ENCODE data around the gene SLC25A47. TPM values are rescaled to one million over a fixed set of nuclear protein-coding genes. Genes with fewer than 3 reads are reported as not detected.

SLC25A47 gene
- polyA plus RNA-seq, 1 experiment: not detected

DNA sequence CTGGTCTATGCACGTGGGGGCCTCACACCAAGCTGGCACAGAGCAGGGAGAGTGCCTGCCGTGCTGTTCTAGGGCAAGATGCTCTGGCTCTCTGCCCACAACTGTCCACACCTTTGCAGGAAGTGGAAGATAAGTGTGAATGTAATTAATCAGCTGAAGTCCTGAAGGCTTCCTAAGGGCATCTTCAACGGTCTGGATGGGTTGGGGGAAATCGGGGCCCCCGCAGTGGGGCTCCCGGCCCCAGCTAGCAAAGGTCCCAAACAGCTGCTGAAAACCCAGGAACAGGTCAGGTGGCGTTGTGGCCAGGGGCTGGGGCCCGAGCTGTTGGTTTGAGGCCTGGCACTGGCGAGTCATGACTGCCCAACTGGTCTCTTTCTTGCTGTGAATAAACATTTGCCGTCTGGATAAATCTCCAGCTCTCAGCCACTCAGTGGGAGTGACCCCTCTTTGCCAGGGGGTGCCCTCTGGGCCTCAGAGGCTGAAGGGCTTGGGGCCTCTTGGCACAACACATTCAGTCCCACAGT, 10.2 kb upstream of the SLC25A47 start:
- CTCF ChIA-PET: interaction anchor here (0.9 to 1.3 kb wide), 3 partner anchors 10 to 65 kb away, joined by 3 to 4 read pairs (median 3); no protein-coding TSS in a partner anchor
- no peak for DNase-seq (ENCODE audit: low read depth)
- no peak overlapping the region for H3K4me3 ChIP-seq (ENCODE audit: low read depth, low read length)
- POLR2A ChIA-PET: no interaction called here
- 0 out of 2 replicates have a peak, but pooled peaks cover 3% of the 10 kb centered on the region for H3K27me3 ChIP-seq (ENCODE audit: control insufficient read depth, insufficient read depth, low read length)
- H3K36me3 ChIP-seq (ENCODE audit: control insufficient read depth, insufficient read depth, low read length): no peaks in the 10 kb centered on the region
- TF ChIP-seq, protein P1, sequence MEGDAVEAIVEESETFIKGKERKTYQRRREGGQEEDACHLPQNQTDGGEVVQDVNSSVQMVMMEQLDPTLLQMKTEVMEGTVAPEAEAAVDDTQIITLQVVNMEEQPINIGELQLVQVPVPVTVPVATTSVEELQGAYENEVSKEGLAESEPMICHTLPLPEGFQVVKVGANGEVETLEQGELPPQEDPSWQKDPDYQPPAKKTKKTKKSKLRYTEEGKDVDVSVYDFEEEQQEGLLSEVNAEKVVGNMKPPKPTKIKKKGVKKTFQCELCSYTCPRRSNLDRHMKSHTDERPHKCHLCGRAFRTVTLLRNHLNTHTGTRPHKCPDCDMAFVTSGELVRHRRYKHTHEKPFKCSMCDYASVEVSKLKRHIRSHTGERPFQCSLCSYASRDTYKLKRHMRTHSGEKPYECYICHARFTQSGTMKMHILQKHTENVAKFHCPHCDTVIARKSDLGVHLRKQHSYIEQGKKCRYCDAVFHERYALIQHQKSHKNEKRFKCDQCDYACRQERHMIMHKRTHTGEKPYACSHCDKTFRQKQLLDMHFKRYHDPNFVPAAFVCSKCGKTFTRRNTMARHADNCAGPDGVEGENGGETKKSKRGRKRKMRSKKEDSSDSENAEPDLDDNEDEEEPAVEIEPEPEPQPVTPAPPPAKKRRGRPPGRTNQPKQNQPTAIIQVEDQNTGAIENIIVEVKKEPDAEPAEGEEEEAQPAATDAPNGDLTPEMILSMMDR (IDR thresholded peaks at IDR 0.05; ENCODE audit: insufficient read depth, low read depth, low read length): no peak

DNA sequence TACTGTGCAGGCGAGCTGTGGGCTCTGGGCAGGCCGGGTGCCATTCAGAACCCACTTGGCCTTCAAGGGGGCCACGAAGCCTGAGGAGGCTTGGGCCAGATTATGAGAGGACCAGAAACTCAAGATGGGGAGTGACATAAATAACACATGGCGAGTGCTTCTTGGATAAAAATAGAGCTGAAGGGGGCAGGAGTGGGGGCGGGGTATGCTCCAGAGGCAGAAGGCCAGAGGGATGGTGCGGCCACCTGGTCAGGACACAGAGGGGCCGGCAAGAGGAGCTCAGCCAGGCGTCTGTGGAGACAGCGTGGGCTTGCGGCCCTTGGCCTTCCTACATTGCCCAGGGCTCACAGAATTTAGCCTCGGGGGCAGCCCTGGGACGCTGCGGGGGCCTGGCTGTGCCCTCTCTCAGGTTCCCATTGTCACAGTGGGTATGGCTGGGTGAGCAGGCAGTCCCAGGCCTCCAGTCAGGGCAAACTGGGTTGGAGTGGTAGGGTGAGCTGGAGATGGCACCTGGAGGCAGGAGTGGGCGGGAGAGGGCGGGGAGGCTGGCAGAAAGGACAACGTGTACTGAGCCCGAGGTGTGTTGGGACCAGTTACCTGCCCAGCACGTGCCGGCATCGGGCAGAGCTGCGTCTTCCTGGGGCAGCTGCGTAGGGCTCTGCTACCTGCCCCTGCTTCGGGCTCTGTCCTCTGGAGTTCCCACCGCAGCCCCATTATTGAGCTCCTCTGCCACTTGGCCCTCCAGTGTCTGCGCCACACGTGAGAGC, 9.5 kb upstream of the SLC25A47 start:
- Histone ChIP-seq H3K36me3 (ENCODE audit: control insufficient read depth, insufficient read depth, low read length) (no peaks in the 10 kb centered on the region), H3K27me3 (ENCODE audit: control insufficient read depth, insufficient read depth, low read length) (0 out of 2 replicates have a peak, but pooled peaks cover 3% of the 10 kb centered on the region), H3K4me3 (ENCODE audit: low read depth, low read length) (no peak overlapping the region)
- ChIA-PET POLR2A (interaction anchor here (0.7 kb wide), 1 partner anchor 9 kb away, joined by 5 read pairs; no protein-coding TSS in a partner anchor), CTCF (interaction anchor here (0.9 to 1.8 kb wide), 4 partner anchors 10 to 64 kb away, joined by 3 to 6 read pairs (median 4); no protein-coding TSS in a partner anchor)
- TF ChIP-seq, protein P1 (IDR thresholded peaks at IDR 0.05; ENCODE audit: insufficient read depth, low read depth, low read length): no peak
- DNase-seq (ENCODE audit: low read depth): no peak

DNA sequence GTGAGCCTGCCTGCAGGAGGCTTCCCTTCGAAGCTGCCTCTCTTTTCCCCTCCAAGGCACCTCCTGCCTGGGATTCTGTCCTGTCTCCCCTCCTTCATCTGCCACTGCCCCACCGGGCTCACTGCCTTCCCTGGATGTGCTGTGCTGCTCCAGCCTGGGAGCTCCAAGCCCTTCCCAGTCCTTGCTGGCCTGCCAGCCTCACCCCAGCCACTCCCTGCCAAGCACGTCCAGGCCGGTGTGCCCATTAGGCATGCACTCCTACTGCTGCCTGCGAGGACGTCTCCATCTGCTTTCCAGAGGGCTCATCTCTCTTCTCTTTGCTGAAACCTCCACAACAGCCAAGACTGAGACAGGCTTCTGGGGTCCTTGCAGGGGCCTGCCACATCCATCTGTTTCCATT, 8.4 kb upstream of the SLC25A47 start:
- DNase-seq (ENCODE audit: low read depth): no peak
- TF ChIP-seq, protein P1 (IDR thresholded peaks at IDR 0.05; ENCODE audit: insufficient read depth, low read depth, low read length): no peak
- H3K4me3 ChIP-seq (ENCODE audit: low read depth, low read length): no peak overlapping the region
- ChIA-PET CTCF (interaction anchor here (1.8 kb wide), 1 partner anchor 12 kb away, joined by 6 read pairs; no protein-coding TSS in a partner anchor), POLR2A (no interaction called here)
- H3K36me3 ChIP-seq (ENCODE audit: control insufficient read depth, insufficient read depth, low read length): no peaks in the 10 kb centered on the region
- 0 out of 2 replicates have a peak, but pooled peaks cover 3% of the 10 kb centered on the region for H3K27me3 ChIP-seq (ENCODE audit: control insufficient read depth, insufficient read depth, low read length)

DNA sequence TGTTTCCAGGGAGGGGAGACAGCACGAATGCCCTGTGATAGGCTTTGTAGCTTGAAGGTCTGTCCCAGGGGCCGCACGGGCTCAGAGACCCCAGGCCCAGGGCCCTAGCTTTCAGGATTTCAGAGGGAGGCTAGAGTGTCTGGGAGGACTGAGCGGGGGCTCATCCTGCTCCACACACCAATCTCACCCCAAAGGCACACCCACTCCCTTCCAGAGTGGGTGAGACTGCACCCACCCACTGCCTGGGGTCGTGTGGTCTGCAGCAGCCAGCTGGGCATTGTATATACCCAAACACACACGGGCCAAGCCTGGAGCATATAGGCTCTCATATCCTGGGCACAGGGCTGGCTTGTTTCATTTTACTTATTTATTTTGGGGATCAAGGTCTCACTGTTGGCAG, 5.8 kb upstream of the SLC25A47 start:
- ChIA-PET POLR2A (no interaction called here), CTCF (interaction anchor here (0.7 to 1.2 kb wide), 2 partner anchors 18 to 20 kb away, joined by 3 read pairs; no protein-coding TSS in a partner anchor)
- no peak for DNase-seq (ENCODE audit: low read depth)
- no peak overlapping the region for H3K4me3 ChIP-seq (ENCODE audit: low read depth, low read length)
- H3K27me3 ChIP-seq (ENCODE audit: control insufficient read depth, insufficient read depth, low read length): no peaks in the 10 kb centered on the region; the same call in 1 of the 2 replicates
- H3K36me3 ChIP-seq (ENCODE audit: control insufficient read depth, insufficient read depth, low read length): no peaks in the 10 kb centered on the region
- TF ChIP-seq, protein P1 (IDR thresholded peaks at IDR 0.05; ENCODE audit: insufficient read depth, low read depth, low read length): no peak

All from BJ (cell line).